ENCODE results near the gene SMARCA1.

DNA sequence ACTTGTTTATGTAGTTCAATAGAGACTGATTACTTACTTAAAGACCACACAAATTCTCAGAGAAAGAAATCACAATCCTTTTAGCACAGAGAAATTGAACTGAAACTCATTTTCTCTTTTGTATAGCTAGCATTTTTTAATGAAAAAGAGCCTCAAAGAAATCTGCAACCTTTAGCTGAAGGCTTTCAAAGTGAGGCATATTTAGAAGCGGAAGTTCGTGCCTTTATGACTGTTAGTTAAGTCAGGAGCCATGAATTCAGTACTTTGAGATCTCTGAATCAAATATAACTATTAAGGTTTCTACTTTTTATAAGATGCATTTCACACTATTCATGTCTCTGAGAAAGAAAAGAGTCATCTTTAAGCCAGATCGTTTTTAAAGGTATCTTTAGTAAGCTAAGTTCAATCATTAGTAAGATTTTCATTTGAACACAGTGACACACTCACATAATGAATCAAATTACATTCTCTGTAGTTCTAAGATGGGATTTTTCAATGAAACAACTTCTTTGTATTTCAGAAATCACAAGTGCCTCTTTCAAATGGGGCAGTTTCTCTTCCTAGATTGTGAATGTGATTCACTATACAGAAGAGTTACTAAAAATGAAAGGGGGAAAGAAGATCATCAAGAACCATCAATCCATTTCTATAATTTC is 61.4 kb downstream of the SMARCA1 start:
- TF ChIP-seq, protein P1, sequence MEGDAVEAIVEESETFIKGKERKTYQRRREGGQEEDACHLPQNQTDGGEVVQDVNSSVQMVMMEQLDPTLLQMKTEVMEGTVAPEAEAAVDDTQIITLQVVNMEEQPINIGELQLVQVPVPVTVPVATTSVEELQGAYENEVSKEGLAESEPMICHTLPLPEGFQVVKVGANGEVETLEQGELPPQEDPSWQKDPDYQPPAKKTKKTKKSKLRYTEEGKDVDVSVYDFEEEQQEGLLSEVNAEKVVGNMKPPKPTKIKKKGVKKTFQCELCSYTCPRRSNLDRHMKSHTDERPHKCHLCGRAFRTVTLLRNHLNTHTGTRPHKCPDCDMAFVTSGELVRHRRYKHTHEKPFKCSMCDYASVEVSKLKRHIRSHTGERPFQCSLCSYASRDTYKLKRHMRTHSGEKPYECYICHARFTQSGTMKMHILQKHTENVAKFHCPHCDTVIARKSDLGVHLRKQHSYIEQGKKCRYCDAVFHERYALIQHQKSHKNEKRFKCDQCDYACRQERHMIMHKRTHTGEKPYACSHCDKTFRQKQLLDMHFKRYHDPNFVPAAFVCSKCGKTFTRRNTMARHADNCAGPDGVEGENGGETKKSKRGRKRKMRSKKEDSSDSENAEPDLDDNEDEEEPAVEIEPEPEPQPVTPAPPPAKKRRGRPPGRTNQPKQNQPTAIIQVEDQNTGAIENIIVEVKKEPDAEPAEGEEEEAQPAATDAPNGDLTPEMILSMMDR (IDR thresholded peaks at IDR 0.05), result no peak
- TF ChIP-seq POLR2AphosphoS5 (IDR thresholded peaks at IDR 0.05; ENCODE audit: insufficient read depth in 1 of 2, low read depth in 1 of 2), result no peak
- no peak for TF ChIP-seq POLR2A (IDR thresholded peaks at IDR 0.05)

Data from vagina (tissue), 2 donors.